ENCODE data around the gene SETBP1.

DNA sequence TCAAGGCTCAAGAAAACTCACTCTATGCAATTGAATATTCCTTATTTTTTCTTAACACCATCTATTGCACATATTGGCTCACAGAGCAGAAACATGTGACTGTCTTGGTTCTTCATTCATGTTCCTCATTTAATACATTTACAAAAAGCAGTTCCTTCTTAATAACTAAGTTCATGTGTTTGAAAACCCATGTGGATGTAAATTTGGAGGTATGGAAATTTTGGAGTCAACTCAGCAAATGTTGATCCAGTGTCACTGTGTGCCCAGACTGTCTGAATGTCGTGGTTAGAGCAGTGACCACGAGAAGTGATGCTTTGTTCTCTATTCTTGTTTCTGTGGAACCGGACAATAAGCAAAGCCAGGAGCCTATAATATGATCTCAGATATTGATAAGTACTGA lies 299.1 kb downstream of the SETBP1 start:
- TF ChIP-seq, protein P1, sequence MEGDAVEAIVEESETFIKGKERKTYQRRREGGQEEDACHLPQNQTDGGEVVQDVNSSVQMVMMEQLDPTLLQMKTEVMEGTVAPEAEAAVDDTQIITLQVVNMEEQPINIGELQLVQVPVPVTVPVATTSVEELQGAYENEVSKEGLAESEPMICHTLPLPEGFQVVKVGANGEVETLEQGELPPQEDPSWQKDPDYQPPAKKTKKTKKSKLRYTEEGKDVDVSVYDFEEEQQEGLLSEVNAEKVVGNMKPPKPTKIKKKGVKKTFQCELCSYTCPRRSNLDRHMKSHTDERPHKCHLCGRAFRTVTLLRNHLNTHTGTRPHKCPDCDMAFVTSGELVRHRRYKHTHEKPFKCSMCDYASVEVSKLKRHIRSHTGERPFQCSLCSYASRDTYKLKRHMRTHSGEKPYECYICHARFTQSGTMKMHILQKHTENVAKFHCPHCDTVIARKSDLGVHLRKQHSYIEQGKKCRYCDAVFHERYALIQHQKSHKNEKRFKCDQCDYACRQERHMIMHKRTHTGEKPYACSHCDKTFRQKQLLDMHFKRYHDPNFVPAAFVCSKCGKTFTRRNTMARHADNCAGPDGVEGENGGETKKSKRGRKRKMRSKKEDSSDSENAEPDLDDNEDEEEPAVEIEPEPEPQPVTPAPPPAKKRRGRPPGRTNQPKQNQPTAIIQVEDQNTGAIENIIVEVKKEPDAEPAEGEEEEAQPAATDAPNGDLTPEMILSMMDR (tag by site-specific recombination; IDR thresholded peaks at IDR 0.05), result no peak
- TF ChIP-seq, protein P2, sequence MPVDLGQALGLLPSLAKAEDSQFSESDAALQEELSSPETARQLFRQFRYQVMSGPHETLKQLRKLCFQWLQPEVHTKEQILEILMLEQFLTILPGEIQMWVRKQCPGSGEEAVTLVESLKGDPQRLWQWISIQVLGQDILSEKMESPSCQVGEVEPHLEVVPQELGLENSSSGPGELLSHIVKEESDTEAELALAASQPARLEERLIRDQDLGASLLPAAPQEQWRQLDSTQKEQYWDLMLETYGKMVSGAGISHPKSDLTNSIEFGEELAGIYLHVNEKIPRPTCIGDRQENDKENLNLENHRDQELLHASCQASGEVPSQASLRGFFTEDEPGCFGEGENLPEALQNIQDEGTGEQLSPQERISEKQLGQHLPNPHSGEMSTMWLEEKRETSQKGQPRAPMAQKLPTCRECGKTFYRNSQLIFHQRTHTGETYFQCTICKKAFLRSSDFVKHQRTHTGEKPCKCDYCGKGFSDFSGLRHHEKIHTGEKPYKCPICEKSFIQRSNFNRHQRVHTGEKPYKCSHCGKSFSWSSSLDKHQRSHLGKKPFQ (tag by site-specific recombination; IDR thresholded peaks at IDR 0.05), result no peak
- no peak for TF ChIP-seq ZEB2 (tag by site-specific recombination; IDR thresholded peaks at IDR 0.05)
- no peak for TF ChIP-seq FEZF1 (tag by site-specific recombination; IDR thresholded peaks at IDR 0.05)
- TF ChIP-seq, protein P3, sequence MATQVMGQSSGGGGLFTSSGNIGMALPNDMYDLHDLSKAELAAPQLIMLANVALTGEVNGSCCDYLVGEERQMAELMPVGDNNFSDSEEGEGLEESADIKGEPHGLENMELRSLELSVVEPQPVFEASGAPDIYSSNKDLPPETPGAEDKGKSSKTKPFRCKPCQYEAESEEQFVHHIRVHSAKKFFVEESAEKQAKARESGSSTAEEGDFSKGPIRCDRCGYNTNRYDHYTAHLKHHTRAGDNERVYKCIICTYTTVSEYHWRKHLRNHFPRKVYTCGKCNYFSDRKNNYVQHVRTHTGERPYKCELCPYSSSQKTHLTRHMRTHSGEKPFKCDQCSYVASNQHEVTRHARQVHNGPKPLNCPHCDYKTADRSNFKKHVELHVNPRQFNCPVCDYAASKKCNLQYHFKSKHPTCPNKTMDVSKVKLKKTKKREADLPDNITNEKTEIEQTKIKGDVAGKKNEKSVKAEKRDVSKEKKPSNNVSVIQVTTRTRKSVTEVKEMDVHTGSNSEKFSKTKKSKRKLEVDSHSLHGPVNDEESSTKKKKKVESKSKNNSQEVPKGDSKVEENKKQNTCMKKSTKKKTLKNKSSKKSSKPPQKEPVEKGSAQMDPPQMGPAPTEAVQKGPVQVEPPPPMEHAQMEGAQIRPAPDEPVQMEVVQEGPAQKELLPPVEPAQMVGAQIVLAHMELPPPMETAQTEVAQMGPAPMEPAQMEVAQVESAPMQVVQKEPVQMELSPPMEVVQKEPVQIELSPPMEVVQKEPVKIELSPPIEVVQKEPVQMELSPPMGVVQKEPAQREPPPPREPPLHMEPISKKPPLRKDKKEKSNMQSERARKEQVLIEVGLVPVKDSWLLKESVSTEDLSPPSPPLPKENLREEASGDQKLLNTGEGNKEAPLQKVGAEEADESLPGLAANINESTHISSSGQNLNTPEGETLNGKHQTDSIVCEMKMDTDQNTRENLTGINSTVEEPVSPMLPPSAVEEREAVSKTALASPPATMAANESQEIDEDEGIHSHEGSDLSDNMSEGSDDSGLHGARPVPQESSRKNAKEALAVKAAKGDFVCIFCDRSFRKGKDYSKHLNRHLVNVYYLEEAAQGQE (tag by site-specific recombination; IDR thresholded peaks at IDR 0.05), result no peak
- no peak for TF ChIP-seq EGR2 (tag by site-specific recombination; IDR thresholded peaks at IDR 0.05; ENCODE audit: low read depth)
- no peak for TF ChIP-seq ZNF24 (tag by site-specific recombination; IDR thresholded peaks at IDR 0.05)
- TF ChIP-seq ZNF138 (tag by site-specific recombination; IDR thresholded peaks at IDR 0.05; ENCODE audit: borderline replicate concordance), result no peak
- no peak for TF ChIP-seq ZNF174 (tag by site-specific recombination; IDR thresholded peaks at IDR 0.05)
- TF ChIP-seq, protein P4, sequence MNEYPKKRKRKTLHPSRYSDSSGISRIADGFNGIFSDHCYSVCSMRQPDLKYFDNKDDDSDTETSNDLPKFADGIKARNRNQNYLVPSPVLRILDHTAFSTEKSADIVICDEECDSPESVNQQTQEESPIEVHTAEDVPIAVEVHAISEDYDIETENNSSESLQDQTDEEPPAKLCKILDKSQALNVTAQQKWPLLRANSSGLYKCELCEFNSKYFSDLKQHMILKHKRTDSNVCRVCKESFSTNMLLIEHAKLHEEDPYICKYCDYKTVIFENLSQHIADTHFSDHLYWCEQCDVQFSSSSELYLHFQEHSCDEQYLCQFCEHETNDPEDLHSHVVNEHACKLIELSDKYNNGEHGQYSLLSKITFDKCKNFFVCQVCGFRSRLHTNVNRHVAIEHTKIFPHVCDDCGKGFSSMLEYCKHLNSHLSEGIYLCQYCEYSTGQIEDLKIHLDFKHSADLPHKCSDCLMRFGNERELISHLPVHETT (tag by site-specific recombination; IDR thresholded peaks at IDR 0.05), result no peak
